NAMALWA (cell line): ENCODE data around the gene OS9.

ENCODE experiments used
- DNase-seq: peaks from one replicate; pipeline ENCODE4 v3.0.0-alpha.2; 2015; ENCODE audit warnings: low spot score

Gene OS9

GRCh38 chr12:57737467-57738460 is 43.8 kb downstream of the OS9 start:
- no peak for DNase-seq

GRCh38 chr12:57738661-57739237 is 44.8 kb downstream of the OS9 start, which contains the start of gene AGAP2:
TSS of gene AGAP2 (minus strand) at chr12:57738742. CDS start at chr12:57738246, 496 bp downstream.
- no peak for DNase-seq

GRCh38 chr12:57739387-57739786 is 45.5 kb downstream of the OS9 start:
- DNase-seq: no peak

GRCh38 chr12:57739914-57740538 is 46.1 kb downstream of the OS9 start:
- DNase-seq: no peak

GRCh38 chr12:57740656-57741412 is 46.9 kb downstream of the OS9 start:
- peak; percentile 67 for DNase-seq

- no peak for DNase-seq
Measured at GRCh38 chr12:57741413-57741789, 47.5 kb downstream of the OS9 start.

- peak; percentile 86 for DNase-seq
Measured at GRCh38 chr12:57741844-57742738, 48.2 kb downstream of the OS9 start.

- DNase-seq: no peak
Measured at GRCh38 chr12:57743769-57744168, 49.8 kb downstream of the OS9 start.

GRCh38 chr12:57744194-57744776 is 50.4 kb downstream of the OS9 start:
- DNase-seq: no peak

GRCh38 chr12:57744777-57745484 is 51.0 kb downstream of the OS9 start, which contains the start of gene TSPAN31:
TSS of gene TSPAN31 (plus strand) at chr12:57745039. CDS start at chr12:57745155, 116 bp downstream.
- peak; percentile 98 for DNase-seq

GRCh38 chr12:57745485-57745881 is 51.6 kb downstream of the OS9 start:
- no peak for DNase-seq

GRCh38 chr12:57746025-57746424 is 52.1 kb downstream of the OS9 start:
- DNase-seq: no peak

GRCh38 chr12:57749061-57749460 is 55.1 kb downstream of the OS9 start:
- no peak for DNase-seq

- DNase-seq: no peak
Measured at GRCh38 chr12:57750561-57751431, 56.9 kb downstream of the OS9 start.

- no peak for DNase-seq
Measured at GRCh38 chr12:57751432-57751787, 57.5 kb downstream of the OS9 start.

GRCh38 chr12:57751788-57752667 is 58.1 kb downstream of the OS9 start, which contains the start of gene CDK4:
TSS of gene CDK4 (minus strand) at chr12:57752310. CDS start at chr12:57751717, 593 bp downstream.
- peak; percentile 99 for DNase-seq

- no peak for DNase-seq
Measured at GRCh38 chr12:57752668-57753000, 58.7 kb downstream of the OS9 start.
